Suprapubic skin (tissue), 3 donors: ENCODE results near the gene ACD.

Experiments used
- POLR2A ChIP-seq, 2 donors: fragments of 450-650 bp; IDR thresholded peaks; one replicate each; pipeline ENCODE4 v1.6.1; 2017; ENCODE audit warnings: antibody characterized with exemption in 2 of 2, mild to moderate bottlenecking in 2 of 2, moderate library complexity in 2 of 2
- TF ChIP-seq, protein P1 (sequence below), 2 donors: fragments of 200-600 bp in 1 of 2; fragments of 450-650 bp in 1 of 2; sonication (generic) in 1 of 2; IDR thresholded peaks; one replicate each; pipeline ENCODE4 v1.5.1; 2016 to 2019; ENCODE audit warnings: antibody characterized with exemption in 2 of 2, mild to moderate bottlenecking in 1 of 2, moderate library complexity in 1 of 2

- TF ChIP-seq, protein P1, sequence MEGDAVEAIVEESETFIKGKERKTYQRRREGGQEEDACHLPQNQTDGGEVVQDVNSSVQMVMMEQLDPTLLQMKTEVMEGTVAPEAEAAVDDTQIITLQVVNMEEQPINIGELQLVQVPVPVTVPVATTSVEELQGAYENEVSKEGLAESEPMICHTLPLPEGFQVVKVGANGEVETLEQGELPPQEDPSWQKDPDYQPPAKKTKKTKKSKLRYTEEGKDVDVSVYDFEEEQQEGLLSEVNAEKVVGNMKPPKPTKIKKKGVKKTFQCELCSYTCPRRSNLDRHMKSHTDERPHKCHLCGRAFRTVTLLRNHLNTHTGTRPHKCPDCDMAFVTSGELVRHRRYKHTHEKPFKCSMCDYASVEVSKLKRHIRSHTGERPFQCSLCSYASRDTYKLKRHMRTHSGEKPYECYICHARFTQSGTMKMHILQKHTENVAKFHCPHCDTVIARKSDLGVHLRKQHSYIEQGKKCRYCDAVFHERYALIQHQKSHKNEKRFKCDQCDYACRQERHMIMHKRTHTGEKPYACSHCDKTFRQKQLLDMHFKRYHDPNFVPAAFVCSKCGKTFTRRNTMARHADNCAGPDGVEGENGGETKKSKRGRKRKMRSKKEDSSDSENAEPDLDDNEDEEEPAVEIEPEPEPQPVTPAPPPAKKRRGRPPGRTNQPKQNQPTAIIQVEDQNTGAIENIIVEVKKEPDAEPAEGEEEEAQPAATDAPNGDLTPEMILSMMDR (IDR thresholded peaks at IDR 0.05) = no peak
- TF ChIP-seq POLR2A (IDR thresholded peaks at IDR 0.05) = no peak
These were observed 6.8 kb downstream of the ACD start for GRCh38 chr16:67653128-67653788.
